MM.1S (cell line): Measurements from ENCODE around the gene JAG2.

Source experiments
- CTCF ChIP-seq: fragments of 300-600 bp; sonication (generic); IDR thresholded peaks from 2 replicates; pipeline ENCODE4 v1.5.1; 2016; ENCODE audit warnings: antibody characterized with exemption, low read length, mixed read lengths
- EZH2 ChIP-seq: fragments of 300-600 bp; sonication (generic); optimal IDR thresholded peaks from 2 replicates; pipeline ENCODE3; 2017; ENCODE audit warnings: low read depth, mild to moderate bottlenecking, antibody characterized with exemption, low read length, mixed read lengths

GRCh38 chr14:105215602-105216001, 47.0 kb upstream of the JAG2 start:
- TF ChIP-seq CTCF: no peak
- TF ChIP-seq EZH2: no peak
